ENCODE data around the gene TTC34. TPM values are rescaled to one million over a fixed set of nuclear protein-coding genes. Genes with fewer than 3 reads are reported as not detected.

The TTC34 gene
- total and polyA plus RNA-seq, 10 of the 15 experiments (the other 5 are each of a cell fraction or from before 2014, with no cell fraction given) = 0.03 to 0.49 (median 0.05) TPM; not detected in 2

DNA sequence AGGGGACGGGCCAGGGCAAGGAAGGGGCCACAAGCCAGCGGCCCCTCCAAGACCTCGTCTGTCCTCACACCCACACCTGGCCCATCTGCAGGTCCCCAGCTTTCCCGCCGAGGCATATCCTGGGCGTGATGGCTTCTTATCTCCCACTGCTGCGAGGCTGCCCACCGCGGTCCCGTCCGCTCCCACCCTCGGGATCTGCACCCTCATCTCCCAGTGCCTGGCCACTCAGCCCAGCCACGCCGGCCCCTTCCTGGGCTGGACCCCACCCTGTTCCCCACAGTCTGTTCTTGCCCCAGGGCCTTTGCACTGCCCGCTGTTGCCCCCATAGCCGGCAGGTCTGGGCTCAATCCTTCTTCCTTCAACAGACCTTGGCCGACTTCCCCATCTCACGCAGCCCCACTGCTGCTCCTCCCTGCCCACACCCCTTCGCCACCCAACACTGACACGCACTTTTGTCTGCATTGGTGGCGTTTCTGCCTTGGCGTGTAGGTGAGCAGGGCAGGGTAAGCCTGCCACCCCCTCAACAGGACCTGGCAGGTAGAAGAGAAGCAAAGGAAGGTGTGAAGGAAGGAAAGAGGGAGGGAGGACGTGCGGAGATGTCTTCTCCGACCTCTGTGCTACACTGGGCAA lies 4.4 kb upstream of the TTC34 start:
- no peak overlapping the region for H3K9ac ChIP-seq (ENCODE audit: control insufficient read depth, insufficient read depth, low read length)
- ChIA-PET POLR2A (no interaction called here), RAD21 (ENCODE audit: unreplicated experiment) (no interaction called here), CTCF (no interaction called here), SMC1A (ENCODE audit: uncharacterized antibody, unreplicated experiment) (no interaction called here)
- H3K4me1 ChIP-seq (ENCODE audit: control insufficient read depth, insufficient read depth, low read length) = no peaks in the 10 kb centered on the region
- H3K36me3 ChIP-seq (ENCODE audit: control insufficient read depth in 2 of 2, insufficient read depth in 2 of 2, low read length in 1 of 2) = no peaks in the 10 kb centered on the region
- H4K20me1 ChIP-seq (ENCODE audit: control insufficient read depth, insufficient read depth) = no peaks in the 10 kb centered on the region
- intact Hi-C loops (cut with micrococcal nuclease; ENCODE audit: unreplicated experiment) (no loop called here), in situ Hi-C loops (cut with MboI) (loop anchor here (25.0 kb wide), 1 partner anchor 119 kb away; no protein-coding TSS in a partner anchor)
- no peak for FAIRE-seq
- H3K27ac ChIP-seq (ENCODE audit: control insufficient read depth, insufficient read depth) = no peak overlapping the region
- no peaks in the 10 kb centered on the region; the same call in 2 of the 3 replicates for H3K9me3 ChIP-seq (replicated peaks; ENCODE audit: control insufficient read depth, insufficient read depth, low read length)
- no peak overlapping the region for H3K4me2 ChIP-seq (ENCODE audit: control insufficient read depth, insufficient read depth)
- DNase-seq (ENCODE audit: low read depth, low spot score) = no peak
- BruUV-seq (replicated peaks) = no TSS peak
- TF ChIP-seq MYB (IDR thresholded peaks at IDR 0.05; ENCODE audit: borderline replicate concordance, low read depth, low read length) (no peak), ZNF217 (IDR thresholded peaks at IDR 0.05) (no peak), ESRRA (IDR thresholded peaks at IDR 0.05; ENCODE audit: low read length) (no peak), EGR1 (IDR thresholded peaks at IDR 0.05; ENCODE audit: borderline replicate concordance in 1 of 2, low read depth in 2 of 2, low read length in 2 of 2) (no peak), KLF5 (IDR thresholded peaks at IDR 0.05; ENCODE audit: partially characterized antibody) (no peak), POLR2AphosphoS5 (IDR thresholded peaks at IDR 0.05; ENCODE audit: low read length) (no peak), RELA (IDR thresholded peaks at IDR 0.05; ENCODE audit: borderline replicate concordance, partially characterized antibody) (no peak), MYC (IDR thresholded peaks at IDR 0.05; ENCODE audit: insufficient read depth, insufficient read length, insufficient replicate concordance, low read length, severe bottlenecking) (no peak), BCL11A (IDR thresholded peaks at IDR 0.05; ENCODE audit: low read depth, low read length) (no peak), SMAD5 (IDR thresholded peaks at IDR 0.05; ENCODE audit: low read depth) (no peak)
- TF ChIP-seq, protein P1, sequence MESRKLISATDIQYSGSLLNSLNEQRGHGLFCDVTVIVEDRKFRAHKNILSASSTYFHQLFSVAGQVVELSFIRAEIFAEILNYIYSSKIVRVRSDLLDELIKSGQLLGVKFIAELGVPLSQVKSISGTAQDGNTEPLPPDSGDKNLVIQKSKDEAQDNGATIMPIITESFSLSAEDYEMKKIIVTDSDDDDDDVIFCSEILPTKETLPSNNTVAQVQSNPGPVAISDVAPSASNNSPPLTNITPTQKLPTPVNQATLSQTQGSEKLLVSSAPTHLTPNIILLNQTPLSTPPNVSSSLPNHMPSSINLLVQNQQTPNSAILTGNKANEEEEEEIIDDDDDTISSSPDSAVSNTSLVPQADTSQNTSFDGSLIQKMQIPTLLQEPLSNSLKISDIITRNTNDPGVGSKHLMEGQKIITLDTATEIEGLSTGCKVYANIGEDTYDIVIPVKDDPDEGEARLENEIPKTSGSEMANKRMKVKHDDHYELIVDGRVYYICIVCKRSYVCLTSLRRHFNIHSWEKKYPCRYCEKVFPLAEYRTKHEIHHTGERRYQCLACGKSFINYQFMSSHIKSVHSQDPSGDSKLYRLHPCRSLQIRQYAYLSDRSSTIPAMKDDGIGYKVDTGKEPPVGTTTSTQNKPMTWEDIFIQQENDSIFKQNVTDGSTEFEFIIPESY (IDR thresholded peaks at IDR 0.05) = no peak
- TF ChIP-seq, protein P2, sequence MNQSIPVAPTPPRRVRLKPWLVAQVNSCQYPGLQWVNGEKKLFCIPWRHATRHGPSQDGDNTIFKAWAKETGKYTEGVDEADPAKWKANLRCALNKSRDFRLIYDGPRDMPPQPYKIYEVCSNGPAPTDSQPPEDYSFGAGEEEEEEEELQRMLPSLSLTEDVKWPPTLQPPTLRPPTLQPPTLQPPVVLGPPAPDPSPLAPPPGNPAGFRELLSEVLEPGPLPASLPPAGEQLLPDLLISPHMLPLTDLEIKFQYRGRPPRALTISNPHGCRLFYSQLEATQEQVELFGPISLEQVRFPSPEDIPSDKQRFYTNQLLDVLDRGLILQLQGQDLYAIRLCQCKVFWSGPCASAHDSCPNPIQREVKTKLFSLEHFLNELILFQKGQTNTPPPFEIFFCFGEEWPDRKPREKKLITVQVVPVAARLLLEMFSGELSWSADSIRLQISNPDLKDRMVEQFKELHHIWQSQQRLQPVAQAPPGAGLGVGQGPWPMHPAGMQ (IDR thresholded peaks at IDR 0.05; ENCODE audit: borderline replicate concordance) = no peak
- TF ChIP-seq, protein P3, sequence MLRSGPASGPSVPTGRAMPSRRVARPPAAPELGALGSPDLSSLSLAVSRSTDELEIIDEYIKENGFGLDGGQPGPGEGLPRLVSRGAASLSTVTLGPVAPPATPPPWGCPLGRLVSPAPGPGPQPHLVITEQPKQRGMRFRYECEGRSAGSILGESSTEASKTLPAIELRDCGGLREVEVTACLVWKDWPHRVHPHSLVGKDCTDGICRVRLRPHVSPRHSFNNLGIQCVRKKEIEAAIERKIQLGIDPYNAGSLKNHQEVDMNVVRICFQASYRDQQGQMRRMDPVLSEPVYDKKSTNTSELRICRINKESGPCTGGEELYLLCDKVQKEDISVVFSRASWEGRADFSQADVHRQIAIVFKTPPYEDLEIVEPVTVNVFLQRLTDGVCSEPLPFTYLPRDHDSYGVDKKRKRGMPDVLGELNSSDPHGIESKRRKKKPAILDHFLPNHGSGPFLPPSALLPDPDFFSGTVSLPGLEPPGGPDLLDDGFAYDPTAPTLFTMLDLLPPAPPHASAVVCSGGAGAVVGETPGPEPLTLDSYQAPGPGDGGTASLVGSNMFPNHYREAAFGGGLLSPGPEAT (IDR thresholded peaks at IDR 0.05; ENCODE audit: low read depth) = no peak
- H3K27me3 ChIP-seq (replicated peaks in 1 of 2; ENCODE audit: control insufficient read depth in 2 of 2, insufficient read depth in 2 of 2, low read length in 1 of 2) = no peaks in the 10 kb centered on the region
- WGBS (ENCODE audit: insufficient coverage, insufficient replicate concordance, low lambda C conversion rate, missing lambda C conversion rate) = 31% methylated on average over 17 of the region's 25 CpGs
- no peak overlapping the region for H3K4me3 ChIP-seq
- no peak for ATAC-seq
- H2AFZ ChIP-seq (ENCODE audit: control insufficient read depth, low read depth, low read length) = no peak overlapping the region
- no peaks in the 10 kb centered on the region for H3K79me2 ChIP-seq (ENCODE audit: control insufficient read depth, insufficient read depth, low read length)

Measured in GM12878 (cell line).